ENCODE results near the gene IGSF10. TPM values are rescaled to one million over a fixed set of nuclear protein-coding genes. Genes with fewer than 3 reads are reported as not detected.

IGSF10 gene
- total RNA-seq, 4 donors from 2014 or later: 3.2 to 10.3 (median 6.5) TPM

GRCh38 chr3:151423091-151423490, 37.8 kb downstream of the IGSF10 start:
- no peak for TF ChIP-seq CTCF (IDR thresholded peaks at IDR 0.05)

GRCh38 chr3:151421938-151422337, 38.9 kb downstream of the IGSF10 start:
- TF ChIP-seq CTCF (IDR thresholded peaks at IDR 0.05): no peak
- DNase-seq (ENCODE audit: low spot score) (no peak), ATAC-seq (ENCODE audit: low FRiP score) (no peak)

More at GRCh38 chr3:151423091-151423490, 37.8 kb downstream of the IGSF10 start:
- no peak for DNase-seq (ENCODE audit: low spot score)
- no peak for ATAC-seq (ENCODE audit: low FRiP score)

GRCh38 chr3:151419806-151420205, 41.1 kb downstream of the IGSF10 start:
- ATAC-seq (ENCODE audit: low FRiP score) (no peak), DNase-seq (ENCODE audit: low spot score) (no peak)
- TF ChIP-seq CTCF (IDR thresholded peaks at IDR 0.05): no peak

GRCh38 chr3:151415289-151415688, 45.6 kb downstream of the IGSF10 start:
- no peak for TF ChIP-seq CTCF (IDR thresholded peaks at IDR 0.05)
- DNase-seq (ENCODE audit: low spot score) (no peak), ATAC-seq (ENCODE audit: low FRiP score) (no peak)

- ATAC-seq (ENCODE audit: low FRiP score): no peak
- no peak for TF ChIP-seq CTCF (IDR thresholded peaks at IDR 0.05)
- DNase-seq (ENCODE audit: low spot score): no peak
Measured at GRCh38 chr3:151412989-151413388, 47.9 kb downstream of the IGSF10 start.

Small RNAs within 50 kb of the gene (small RNA-seq; reads per million reads assigned to genes)
- gene AC117454.1: not detected

Other genes starting within 250 kb of the IGSF10 start
- gene P2RY14, start 182.5 kb downstream of the IGSF10 start, total RNA-seq: 10 to 100 TPM in 1 of 4 donors, 1 to 10 TPM in 3; 2.2 to 12.8 (median 6.4) TPM
- not detected for gene GPR87, start 144.2 kb downstream of the IGSF10 start, total RNA-seq
- 10 to 100 TPM in 1 of 4 donors, 1 to 10 TPM in 2, under 1 TPM in 1; 0.72 to 10.7 (median 3.4) TPM for gene P2RY13, start 131.5 kb downstream of the IGSF10 start, total RNA-seq
- 1 to 10 TPM; 5.2 to 8.3 (median 7.0) TPM for gene P2RY12, start 76.3 kb downstream of the IGSF10 start, total RNA-seq

Measured in omental fat pad (tissue), 4 donors.